H1 (cell line): ENCODE data around the gene BSN. TPM values are rescaled to one million over a fixed set of nuclear protein-coding genes. Genes with fewer than 3 reads are reported as not detected.

Source experiments
- CTCF ChIA-PET: fragments of 300-600 bp; sonication (Branson Sonifier 250); formaldehyde crosslinking; loops from one replicate; lab custom pipeline; 2021; ENCODE audit not compliant: partially characterized antibody; lab: Charles Lee
- POLR2A ChIA-PET: fragments of 300-600 bp; sonication (Branson Sonifier 250); formaldehyde crosslinking; loops from one replicate; lab custom pipeline; 2021; ENCODE audit warnings: inconsistent platforms; ENCODE audit not compliant: partially characterized antibody; lab: Charles Lee
- DNase-seq, 2 experiments: peaks; one replicate each; pipeline versions ENCODE4 v3.0.0 to v3.0.0-alpha.2; 2010 to 2022; ENCODE audit warnings: low spot score in 2 of 2, low read depth in 1 of 2, mixed read lengths in 1 of 2
- FAIRE-seq: peaks from 2 replicates; lab custom pipeline; 2011; peaks lifted over from hg19 to GRCh38; lab: Jason Lieb, UNC
- H2AFZ ChIP-seq: 2 replicates; pipeline ENCODE4 v1.8.1; 2012; ENCODE audit warnings: low read length, inconsistent platforms
- H2AK5ac ChIP-seq: 2 replicates; pipeline ENCODE4 v1.6.1; 2013; ENCODE audit warnings: low read depth, low read length
- H2BK120ac ChIP-seq: replicated peaks from 2 replicates; pipeline ENCODE3; 2013; ENCODE audit warnings: low read depth, low read length, inconsistent platforms
- H2BK12ac ChIP-seq: 2 replicates; pipeline ENCODE4 v1.6.1; 2013; ENCODE audit warnings: low read depth, low read length
- H2BK15ac ChIP-seq: 2 replicates; pipeline ENCODE4 v1.6.1; 2013; ENCODE audit warnings: low read length
- H2BK20ac ChIP-seq: 2 replicates; pipeline ENCODE4 v1.6.1; 2013; ENCODE audit warnings: low read length
- H2BK5ac ChIP-seq: 2 replicates; pipeline ENCODE4 v1.6.1; 2013; ENCODE audit warnings: low read depth, low read length
- H3K14ac ChIP-seq: 2 replicates; pipeline ENCODE4 v1.6.1; 2013; ENCODE audit warnings: inconsistent platforms; ENCODE audit not compliant: insufficient read length
- H3K18ac ChIP-seq: 2 replicates; pipeline ENCODE4 v1.6.1; 2013; ENCODE audit warnings: low read length; ENCODE audit errors: extremely low read depth
- H3K23ac ChIP-seq: 2 replicates; pipeline ENCODE4 v1.6.1; 2013; ENCODE audit warnings: inconsistent platforms; ENCODE audit not compliant: insufficient read length
- H3K23me2 ChIP-seq: 2 replicates; pipeline ENCODE4 v1.6.1; 2013; ENCODE audit warnings: low read depth, low read length
- H3K27ac ChIP-seq: 2 replicates; pipeline ENCODE4 v1.6.1; 2011; ENCODE audit warnings: low read depth, low read length, inconsistent platforms
- H3K27me3 ChIP-seq, 4 experiments: replicated peaks in 1 of 4; 1 replicate in 1 of 4; 2 replicates in 3 of 4; pipeline versions ENCODE4 v1.6.1 to v1.8.1; 2011 to 2013; ENCODE audit warnings: low read length in 3 of 4, mild to moderate bottlenecking in 3 of 4, inconsistent platforms in 2 of 4, mixed read lengths in 2 of 4, moderate library complexity in 1 of 4; ENCODE audit not compliant: control insufficient read depth in 3 of 4, insufficient read depth in 3 of 4; ENCODE audit errors: extremely low read depth in 1 of 4
- H3K36me3 ChIP-seq, 4 experiments: 2 replicates each; pipeline versions ENCODE4 v1.6.1 to v1.8.1; 2011 to 2013; ENCODE audit warnings: mild to moderate bottlenecking in 4 of 4, low read length in 3 of 4, moderate library complexity in 2 of 4, control low read depth in 1 of 4, inconsistent platforms in 1 of 4; ENCODE audit not compliant: insufficient read depth in 4 of 4, control insufficient read depth in 2 of 4
- H3K4ac ChIP-seq: replicated peaks from 2 replicates; pipeline ENCODE3; 2013; ENCODE audit warnings: low read length, low read depth, mixed read lengths, inconsistent platforms; ENCODE audit not compliant: insufficient read length
- H3K4me1 ChIP-seq, 4 experiments: replicated peaks in 1 of 4; 1 replicate in 1 of 4; 2 replicates in 3 of 4; pipeline versions ENCODE4 v1.6.1 to v1.8.1; 2011 to 2013; ENCODE audit warnings: low read length in 3 of 4, inconsistent platforms in 2 of 4, mixed read lengths in 1 of 4; ENCODE audit not compliant: insufficient read depth in 4 of 4, control insufficient read depth in 3 of 4
- H3K4me2 ChIP-seq, 2 experiments: 2 replicates each; pipeline versions ENCODE4 v1.6.1 to v1.8.1; 2011 to 2013; ENCODE audit warnings: low read depth in 2 of 2, low read length in 2 of 2, control low read depth in 1 of 2, inconsistent platforms in 1 of 2, mild to moderate bottlenecking in 1 of 2; ENCODE audit not compliant: insufficient read depth in 1 of 2
- H3K4me3 ChIP-seq, 4 experiments: fragments of 200-600, 300-600 bp in 1 of 4; sonication (generic), shearing (Covaris generic), sonication (Bioruptor Twin) in 1 of 4; 2 replicates each; pipeline versions ENCODE4 v1.5.1 to v1.8.1; 2011 to 2016; ENCODE audit warnings: low read length in 4 of 4, low read depth in 3 of 4, control low read depth in 2 of 4, inconsistent platforms in 2 of 4, mild to moderate bottlenecking in 2 of 4, mixed read lengths in 1 of 4, moderate library complexity in 1 of 4; ENCODE audit not compliant: insufficient read depth in 2 of 4; ENCODE audit errors: extremely low read depth in 1 of 4
- H3K56ac ChIP-seq: replicated peaks from 2 replicates; pipeline ENCODE3; 2013; ENCODE audit warnings: low read depth, mild to moderate bottlenecking, mixed read lengths, low read length, inconsistent platforms; ENCODE audit not compliant: insufficient read length
- H3K79me1 ChIP-seq: 2 replicates; pipeline ENCODE4 v1.6.1; 2013; ENCODE audit warnings: low read depth, low read length, control low read depth
- H3K79me2 ChIP-seq, 2 experiments: 2 replicates each; pipeline versions ENCODE4 v1.6.1 to v1.8.1; 2012 to 2013; ENCODE audit warnings: low read length in 2 of 2, mild to moderate bottlenecking in 2 of 2, inconsistent platforms in 1 of 2; ENCODE audit not compliant: insufficient read depth in 2 of 2, control insufficient read depth in 1 of 2
- H3K9ac ChIP-seq, 4 experiments: replicated peaks in 1 of 4; 1 replicate in 1 of 4; 2 replicates in 3 of 4; pipeline versions ENCODE4 v1.6.1 to v1.8.1; 2011 to 2013; ENCODE audit warnings: low read depth in 3 of 4, low read length in 3 of 4, control low read depth in 2 of 4, mild to moderate bottlenecking in 2 of 4, moderate library complexity in 2 of 4, inconsistent platforms in 1 of 4; ENCODE audit errors: extremely low read depth in 1 of 4
- H3K9me3 ChIP-seq, 2 experiments: 2 replicates each; pipeline versions ENCODE4 v1.6.1 to v1.8.1; 2012 to 2013; ENCODE audit warnings: mild to moderate bottlenecking in 2 of 2, moderate library complexity in 2 of 2, control low read depth in 1 of 2, inconsistent platforms in 1 of 2, low read depth in 1 of 2, low read length in 1 of 2, mixed read lengths in 1 of 2; ENCODE audit not compliant: insufficient read depth in 2 of 2
- H4K20me1 ChIP-seq, 2 experiments: replicated peaks in 1 of 2; 2 replicates each; pipeline versions ENCODE3 to v1.8.1; 2011 to 2013; ENCODE audit warnings: inconsistent platforms in 2 of 2, low read length in 2 of 2, mild to moderate bottlenecking in 1 of 2; ENCODE audit not compliant: insufficient read depth in 2 of 2, control insufficient read depth in 1 of 2
- H4K5ac ChIP-seq: 2 replicates; pipeline ENCODE4 v1.6.1; 2013; ENCODE audit warnings: low read length, low read depth, mixed read lengths, inconsistent platforms; ENCODE audit not compliant: insufficient read length
- H4K8ac ChIP-seq: 2 replicates; pipeline ENCODE4 v1.8.0; 2013; ENCODE audit warnings: mild to moderate bottlenecking, moderate library complexity, low read length, inconsistent platforms; ENCODE audit not compliant: insufficient read depth; ENCODE audit errors: extremely low read depth
- H4K91ac ChIP-seq: replicated peaks from 2 replicates; pipeline ENCODE3; 2013; ENCODE audit warnings: low read length, mixed read lengths, inconsistent platforms; ENCODE audit not compliant: insufficient read length
- ASH2L ChIP-seq: fragments of 200-600, 300-600 bp; sonication (generic); IDR thresholded peaks from one replicate; pipeline ENCODE4 v1.7.1; 2017; ENCODE audit warnings: low read length
- CEBPB ChIP-seq: IDR thresholded peaks from 2 replicates; pipeline ENCODE4 v1.6.1; 2012; ENCODE audit warnings: low read depth, low read length
- GABPA ChIP-seq: IDR thresholded peaks from 2 replicates; pipeline ENCODE4 v1.6.1; 2011; ENCODE audit warnings: mild to moderate bottlenecking, low read length, moderate library complexity, borderline replicate concordance; ENCODE audit not compliant: insufficient read depth
- RAD21 ChIP-seq, 2 experiments: IDR thresholded peaks in 1 of 2; conservative IDR thresholded peaks in 1 of 2; 2 replicates each; pipeline ENCODE4 v1.6.1; 2011; ENCODE audit warnings: low read depth in 2 of 2, low read length in 2 of 2, improper control_type of control experiment in 1 of 2, inconsistent platforms in 1 of 2, mild to moderate bottlenecking in 1 of 2, moderate library complexity in 1 of 2
- SIX5 ChIP-seq: IDR thresholded peaks from 2 replicates; pipeline ENCODE4 v1.6.1; 2011; ENCODE audit warnings: mild to moderate bottlenecking, low read depth, low read length
- WGBS, 2 experiments: shearing (Covaris generic) in 1 of 2; methylation state at CpG; one replicate each; pipeline versions ENCODE4 v1.1.6 to v1.1.7; 2013 to 2015; ENCODE audit warnings: low lambda C conversion rate in 2 of 2, mixed read lengths in 2 of 2, inconsistent platforms in 1 of 2, low coverage in 1 of 2, missing lambda C conversion rate in 1 of 2; ENCODE audit not compliant: insufficient replicate concordance in 2 of 2, insufficient coverage in 1 of 2, insufficient read length in 1 of 2; ENCODE audit errors: extremely low coverage in 1 of 2, missing lambda C conversion rate in 1 of 2; 5-methylcytosine and 5-hydroxymethylcytosine counted together
- polyA plus RNA-seq, 7 experiments: library from polyadenylated mRNA; depleted of rRNA in 3 of 7; stranded (reverse) in 5 of 7; unstranded in 2 of 7; fragments of >200 nt in 5 of 7; fragments of 200-250 nt in 2 of 7; gene quantifications; 1 replicate in 5 of 7; 2 replicates in 1 of 7; 4 replicates in 1 of 7; pipeline versions ENCODE4 v1.2.1 to v1.2.3, GENCODE V29; 2011 to 2013; ENCODE audit warnings: missing spikeins in 2 of 7, mixed read lengths in 2 of 7
- total RNA-seq: library from RNA; stranded (reverse); fragmentation: NEBNext Ultra II Directional; extraction: Animal tissue kit (Norgen Biotek cat#: 25700); gene quantifications from 2 replicates; pipeline ENCODE4 v1.2.1, GENCODE V29; 2021

BSN gene
- total and polyA plus RNA-seq, 2 of the 8 experiments (the other 6 are each of a cell fraction or from before 2014, with no cell fraction given), result 0.60 to 3.0 TPM

DNA sequence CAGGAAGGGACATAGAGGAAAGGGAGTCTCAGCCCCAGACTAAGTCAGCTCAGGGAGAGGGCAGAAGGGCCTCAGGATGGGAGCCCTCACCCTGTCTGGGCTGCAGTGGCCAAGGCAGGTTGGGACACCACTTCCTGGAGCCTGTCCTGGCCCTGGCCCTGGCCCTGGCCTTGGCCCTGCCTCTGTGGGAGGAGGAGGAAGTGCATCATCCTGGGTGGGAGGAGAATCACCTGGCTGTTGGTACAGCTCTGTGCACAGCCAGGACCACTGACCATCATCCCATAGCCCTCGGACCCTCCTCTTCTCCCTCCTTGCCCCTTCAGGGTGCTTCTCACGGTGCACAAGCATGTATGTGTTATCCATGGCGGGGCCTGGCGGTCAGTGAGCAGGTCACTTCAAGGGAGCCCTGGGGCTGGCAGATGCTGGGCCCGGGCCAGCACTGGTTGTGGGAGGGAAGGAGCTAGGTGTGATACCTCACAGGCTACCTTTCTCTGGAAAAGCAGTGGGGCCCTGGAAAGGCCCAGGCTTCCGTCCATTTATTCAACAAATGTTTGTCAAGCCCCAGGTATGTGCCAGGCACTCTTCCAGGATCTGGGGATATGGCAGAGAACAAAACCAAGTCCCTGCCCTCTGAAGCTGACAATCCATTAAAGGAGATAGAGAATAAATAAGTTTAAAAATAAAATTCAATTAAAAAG lies 111.7 kb downstream of the BSN start:
- WGBS, 2 experiments, result 91% methylated on average over 5 of the region's 6 CpGs; no CpG with 5 or more reads in 1 of the 2 experiments
- no peak overlapping the region for H3K9ac ChIP-seq
- POLR2A ChIA-PET, result interaction anchor here (0.7 to 1.6 kb wide), 5 partner anchors 7 to 254 kb away, joined by 3 to 6 read pairs (median 3); partner anchors contain the start of genes RHOA and TCTA

More for the DNA sequence above, 111.7 kb downstream of the BSN start:
- H3K9me3 ChIP-seq, result no peaks in the 10 kb centered on the region
- H2AK5ac ChIP-seq, result no peak overlapping the region; the same call in 1 of the 2 replicates
- no peak overlapping the region; the same call in 1 of the 2 replicates for H2BK12ac ChIP-seq
- peaks cover 0 to 8% (median under 1%) of the 10 kb centered on the region in 4 experiments; a peak in 1 of 7 replicates for H3K4me1 ChIP-seq
- no peak overlapping the region; the same call in 1 of the 2 replicates for H3K27ac ChIP-seq
- H3K56ac ChIP-seq, result no peak overlapping the region
- no peak overlapping the region for H2BK20ac ChIP-seq
- no peaks in the 10 kb centered on the region for H3K36me3 ChIP-seq
- H2BK5ac ChIP-seq, result no peak overlapping the region
- H4K20me1 ChIP-seq, result no peaks in the 10 kb centered on the region
- H3K4me2 ChIP-seq, result no peak overlapping the region
- no peak overlapping the region for H2AFZ ChIP-seq
- FAIRE-seq, result no peak
- H3K23ac ChIP-seq, result no peak overlapping the region
- H3K79me2 ChIP-seq, result no peaks in the 10 kb centered on the region
- no peak overlapping the region for H4K91ac ChIP-seq
- no peaks in the 10 kb centered on the region for H3K79me1 ChIP-seq
- no peak overlapping the region for H3K4ac ChIP-seq
- no peak overlapping the region for H3K18ac ChIP-seq
- CTCF ChIA-PET, result interaction anchor here (0.8 to 2.4 kb wide), 11 partner anchors 11 to 128 kb away, joined by 3 to 20 read pairs (median 4); no protein-coding TSS in a partner anchor
- H4K8ac ChIP-seq, result no peak overlapping the region
- H3K4me3 ChIP-seq, result no peak overlapping the region
- H2BK15ac ChIP-seq, result no peak overlapping the region
- no peaks in the 10 kb centered on the region for H3K23me2 ChIP-seq
- DNase-seq, result no peak
- no peak overlapping the region for H2BK120ac ChIP-seq
- H4K5ac ChIP-seq, result no peak overlapping the region
- no peak overlapping the region for H3K14ac ChIP-seq
- no peak for TF ChIP-seq SIX5
- no peak for TF ChIP-seq GABPA
- no peak for TF ChIP-seq RAD21 (IDR thresholded peaks at IDR 0.05 in 1 of 2, conservative IDR thresholded peaks at IDR 0.05 in 1 of 2; ENCODE audit: low read depth in 2 of 2, low read length in 2 of 2)
- no peak for TF ChIP-seq CEBPB
- TF ChIP-seq ASH2L, result no peak
- no peaks in the 10 kb centered on the region for H3K27me3 ChIP-seq
